ENCODE measurements around the gene DKC1. TPM values are rescaled to one million over a fixed set of nuclear protein-coding genes. Genes with fewer than 3 reads are reported as not detected.

The DKC1 gene
- total RNA-seq, 6 experiments from 2014 or later = 44.6 to 55.5 (median 51.1) TPM

DNA sequence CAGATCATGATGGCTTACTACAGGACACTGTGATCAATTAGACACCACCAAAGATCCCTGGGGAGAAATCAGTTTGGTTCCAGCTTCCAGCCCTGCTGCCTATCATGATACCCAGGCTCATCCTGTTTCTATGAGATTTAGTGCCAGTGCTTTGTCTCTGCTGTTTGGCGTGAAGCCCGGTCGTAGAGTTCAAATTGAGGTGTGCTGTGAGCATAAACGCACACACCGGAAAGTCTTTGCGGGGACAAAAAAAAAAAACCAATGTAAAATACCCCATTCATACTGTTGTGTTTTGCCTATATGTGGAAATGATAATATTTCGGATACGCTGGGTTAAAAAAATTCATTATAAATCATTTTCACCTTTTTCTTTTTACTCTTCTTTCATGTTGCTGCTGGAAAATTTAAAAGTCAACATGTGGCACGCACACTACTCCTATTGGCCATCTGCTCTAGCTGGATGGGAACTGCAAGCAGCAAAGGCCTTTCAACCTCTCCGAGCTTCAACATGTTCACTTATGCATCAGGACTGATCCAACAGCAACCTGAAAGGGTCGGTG is 607 bp upstream of the DKC1 start:
- H3K27ac Mint-ChIP-seq = peak overlapping the region; percentile 61
- DNase-seq = no peak

DNA sequence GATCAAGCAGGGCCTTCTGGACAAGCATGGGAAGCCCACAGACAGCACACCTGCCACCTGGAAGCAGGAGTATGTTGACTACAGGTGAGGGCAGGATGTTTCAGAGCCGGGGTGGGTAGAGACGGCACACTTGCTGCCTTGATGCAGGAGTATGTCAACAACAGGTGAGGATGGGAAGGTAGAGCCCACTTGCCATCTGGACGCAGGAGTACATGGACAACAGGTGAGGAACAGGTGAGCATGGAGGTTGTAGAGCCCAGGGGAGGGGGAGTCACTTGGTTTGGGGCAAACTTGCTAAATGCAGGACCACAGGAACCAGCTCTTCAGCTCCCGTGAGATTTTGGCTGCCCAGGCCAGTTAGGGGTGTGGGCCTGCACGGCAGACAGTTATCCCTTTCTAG is 12.0 kb downstream of the DKC1 start:
- Mint-ChIP-seq H3K27me3 (ENCODE audit: insufficient read depth) (peaks cover 2% of the 10 kb centered on the region), H3K4me3 (no peak overlapping the region), H3K9me3 (no peaks in the 10 kb centered on the region), H3K27ac (no peak overlapping the region), H3K4me1 (ENCODE audit: low read depth) (peaks cover 22% of the 10 kb centered on the region), H3K36me3 (ENCODE audit: low read depth) (peaks cover 39% of the 10 kb centered on the region)
- TF ChIP-seq, protein P1, sequence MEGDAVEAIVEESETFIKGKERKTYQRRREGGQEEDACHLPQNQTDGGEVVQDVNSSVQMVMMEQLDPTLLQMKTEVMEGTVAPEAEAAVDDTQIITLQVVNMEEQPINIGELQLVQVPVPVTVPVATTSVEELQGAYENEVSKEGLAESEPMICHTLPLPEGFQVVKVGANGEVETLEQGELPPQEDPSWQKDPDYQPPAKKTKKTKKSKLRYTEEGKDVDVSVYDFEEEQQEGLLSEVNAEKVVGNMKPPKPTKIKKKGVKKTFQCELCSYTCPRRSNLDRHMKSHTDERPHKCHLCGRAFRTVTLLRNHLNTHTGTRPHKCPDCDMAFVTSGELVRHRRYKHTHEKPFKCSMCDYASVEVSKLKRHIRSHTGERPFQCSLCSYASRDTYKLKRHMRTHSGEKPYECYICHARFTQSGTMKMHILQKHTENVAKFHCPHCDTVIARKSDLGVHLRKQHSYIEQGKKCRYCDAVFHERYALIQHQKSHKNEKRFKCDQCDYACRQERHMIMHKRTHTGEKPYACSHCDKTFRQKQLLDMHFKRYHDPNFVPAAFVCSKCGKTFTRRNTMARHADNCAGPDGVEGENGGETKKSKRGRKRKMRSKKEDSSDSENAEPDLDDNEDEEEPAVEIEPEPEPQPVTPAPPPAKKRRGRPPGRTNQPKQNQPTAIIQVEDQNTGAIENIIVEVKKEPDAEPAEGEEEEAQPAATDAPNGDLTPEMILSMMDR (IDR thresholded peaks at IDR 0.05) = no peak
- no peak for DNase-seq

More for the DNA sequence above, 607 bp upstream of the DKC1 start:
- H3K9me3 Mint-ChIP-seq = no peaks in the 10 kb centered on the region
- peaks cover 6% of the 10 kb centered on the region; the same call in 1 of the 2 replicates for H3K36me3 Mint-ChIP-seq (ENCODE audit: low read depth)
- H3K4me3 Mint-ChIP-seq = peak overlapping the region; percentile 89
- TF ChIP-seq, protein P1 (IDR thresholded peaks at IDR 0.05) = no peak
- no peaks in the 10 kb centered on the region; the same call in 1 of the 2 replicates for H3K27me3 Mint-ChIP-seq (ENCODE audit: insufficient read depth)
- H3K4me1 Mint-ChIP-seq (ENCODE audit: low read depth) = peaks cover 11% of the 10 kb centered on the region; the same call in 1 of the 2 replicates

DNA sequence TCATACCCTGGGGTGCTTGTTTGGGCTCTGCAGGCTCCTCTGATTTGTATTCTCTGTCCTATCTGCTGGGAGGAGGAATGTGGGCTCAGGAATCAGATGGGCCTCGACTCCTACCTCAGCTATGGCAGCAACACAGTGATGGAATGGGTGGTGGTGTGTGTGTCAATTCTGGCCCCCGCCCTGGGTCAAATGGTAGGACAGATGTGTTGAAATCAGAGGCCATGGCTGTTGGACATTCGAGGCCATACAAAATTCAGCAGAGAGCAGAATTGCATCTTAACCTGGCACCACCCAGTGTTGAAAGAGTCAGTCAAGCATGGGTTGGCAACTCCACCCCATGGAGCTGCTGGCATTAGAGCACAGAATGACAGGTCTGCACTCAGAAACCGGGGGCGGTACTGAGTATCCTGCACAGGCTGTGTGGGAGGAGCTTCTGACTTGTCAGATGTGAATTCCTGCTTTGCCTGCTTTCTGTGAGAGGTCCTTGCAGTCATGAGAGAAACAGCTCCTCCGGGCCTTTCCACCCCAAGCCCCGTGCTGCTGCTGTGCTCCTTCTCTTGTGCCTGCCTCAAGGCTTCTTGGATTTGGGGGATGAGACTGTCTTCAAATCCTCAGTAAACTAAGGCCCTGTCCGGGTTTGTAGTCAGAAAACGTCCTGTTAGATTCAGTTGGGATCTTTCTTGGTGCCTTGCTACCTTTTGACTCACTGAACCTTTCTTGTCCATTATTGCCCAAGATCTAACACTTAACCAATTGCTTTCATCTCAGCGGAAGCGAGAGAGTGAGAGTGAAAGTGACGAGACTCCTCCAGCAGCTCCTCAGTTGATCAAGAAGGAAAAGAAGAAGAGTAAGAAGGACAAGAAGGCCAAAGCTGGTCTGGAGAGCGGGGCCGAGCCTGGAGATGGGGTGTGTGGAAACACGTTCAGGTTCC is 13.0 kb downstream of the DKC1 start:
- H3K27me3 Mint-ChIP-seq (ENCODE audit: insufficient read depth) = peaks cover 2% of the 10 kb centered on the region
- no peak overlapping the region for H3K27ac Mint-ChIP-seq
- TF ChIP-seq, protein P1 (IDR thresholded peaks at IDR 0.05) = no peak
- DNase-seq = no peak
- no peaks in the 10 kb centered on the region for H3K9me3 Mint-ChIP-seq
- peaks cover 36% of the 10 kb centered on the region for H3K36me3 Mint-ChIP-seq (ENCODE audit: low read depth)
- no peak overlapping the region for H3K4me3 Mint-ChIP-seq
- peaks cover 23% of the 10 kb centered on the region for H3K4me1 Mint-ChIP-seq (ENCODE audit: low read depth)

DNA sequence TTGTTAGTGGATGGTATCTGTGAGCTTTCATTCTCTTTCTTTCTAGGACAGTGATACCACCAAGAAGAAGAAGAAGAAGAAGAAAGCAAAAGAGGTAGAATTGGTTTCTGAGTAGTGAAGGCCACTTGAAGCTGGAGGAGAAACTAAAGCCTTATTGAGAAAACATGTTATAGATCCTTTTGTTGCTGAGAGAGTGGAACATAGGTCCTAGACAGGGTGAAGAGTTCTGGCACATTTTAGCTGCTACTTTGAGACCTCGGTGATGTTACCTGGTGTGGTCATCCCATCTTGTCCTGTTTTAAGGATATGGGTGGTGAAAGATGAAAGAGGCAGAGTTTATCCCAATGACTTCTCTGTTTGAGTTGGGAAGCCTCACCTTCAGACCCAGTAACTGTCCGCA is 14.1 kb downstream of the DKC1 start:
- Mint-ChIP-seq H3K27me3 (ENCODE audit: insufficient read depth) (peaks cover 2% of the 10 kb centered on the region), H3K9me3 (no peaks in the 10 kb centered on the region), H3K27ac (0 out of 2 replicates have a peak overlapping the region, but pooled peaks have one; percentile 8), H3K4me3 (no peak overlapping the region), H3K36me3 (ENCODE audit: low read depth) (peaks cover 34% of the 10 kb centered on the region), H3K4me1 (ENCODE audit: low read depth) (peaks cover 27% of the 10 kb centered on the region)
- TF ChIP-seq, protein P1 (IDR thresholded peaks at IDR 0.05) = no peak
- DNase-seq = no peak

DNA sequence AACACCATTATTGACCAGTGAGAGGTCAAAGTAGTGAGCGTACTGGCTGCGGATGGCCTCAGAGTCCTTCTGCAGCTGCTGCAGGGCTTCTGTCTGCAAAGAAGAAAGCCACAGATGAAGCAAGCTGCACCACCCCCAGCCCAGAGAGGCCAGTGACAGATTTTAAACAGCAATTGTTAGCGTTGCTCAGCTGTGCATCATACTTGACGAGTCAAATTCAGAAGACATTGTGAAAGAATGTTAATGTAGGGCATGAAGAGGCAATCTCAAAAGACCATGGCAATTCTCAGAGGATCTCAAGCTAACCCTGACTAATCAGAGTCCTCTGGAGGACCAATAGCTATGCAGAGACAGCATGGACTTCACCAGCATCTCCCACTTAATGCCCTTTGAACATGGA is 16.6 kb downstream of the DKC1 start:
- peaks cover 2% of the 10 kb centered on the region for H3K27me3 Mint-ChIP-seq (ENCODE audit: insufficient read depth)
- TF ChIP-seq, protein P1 (IDR thresholded peaks at IDR 0.05) = no peak
- no peak overlapping the region for H3K4me3 Mint-ChIP-seq
- H3K9me3 Mint-ChIP-seq = no peaks in the 10 kb centered on the region
- H3K27ac Mint-ChIP-seq = peak overlapping the region; percentile 74; the same call in 1 of the 2 replicates
- H3K4me1 Mint-ChIP-seq (ENCODE audit: low read depth) = peaks cover 36% of the 10 kb centered on the region
- H3K36me3 Mint-ChIP-seq (ENCODE audit: low read depth) = peaks cover 27% of the 10 kb centered on the region
- DNase-seq = peak; percentile 55

Data from HFFc6 (cell line).